HG02885 (cell line): Measurements from ENCODE around the gene COL4A4.
A peak's percentile ranks its signal among the peaks of the same experiment; 100 is the strongest.
"Not testable (repeated sequence)": the region's sequence is repeated elsewhere in the genome, so short reads cannot be mapped to it uniquely, and the experiment has no call there.

Experiments
- ATAC-seq: cut with Tn5 transposase; IDR thresholded peaks from one replicate; pipeline ENCODE4 v1.9.1; 2021; ENCODE audit warnings: mild to moderate bottlenecking; ENCODE audit not compliant: unreplicated experiment, poor library complexity

Gene COL4A4

GRCh38 chr2:227163998-227164762, at the start of gene COL4A4, which contains the start of gene COL4A3:
Gene COL4A4 (minus strand): TSS chr2:227164205. CDS start chr2:227147483, 16,722 bp downstream.
Gene COL4A3 (plus strand): TSS chr2:227164624. CDS start chr2:227164727, 103 bp downstream.
- peak; percentile 72 for ATAC-seq

- ATAC-seq = no peak
These were observed 43.6 kb upstream of the COL4A4 start for GRCh38 chr2:227207573-227207972.

GRCh38 chr2:227206406-227206805, 42.4 kb upstream of the COL4A4 start:
- no peak for ATAC-seq

DNA sequence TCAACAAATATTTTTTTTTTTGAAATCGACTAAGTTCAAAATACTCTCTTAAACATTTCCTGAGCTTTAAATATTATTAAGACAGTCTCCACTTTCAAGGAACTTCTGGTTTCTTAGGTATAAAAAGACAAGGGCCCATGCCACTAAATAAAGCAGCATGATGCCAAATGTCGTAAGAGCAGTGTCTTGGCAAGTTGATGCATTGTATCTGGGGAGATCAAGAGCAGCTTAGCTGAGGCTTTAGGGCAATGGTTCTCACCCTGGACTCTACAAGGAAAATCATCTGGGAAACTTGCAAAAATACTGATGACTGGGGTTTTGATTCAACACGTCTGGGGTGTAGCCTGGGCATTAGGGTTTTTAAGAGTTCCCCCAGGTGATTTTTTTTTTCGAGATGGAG, 41.7 kb upstream of the COL4A4 start:
- ATAC-seq = no peak

DNA sequence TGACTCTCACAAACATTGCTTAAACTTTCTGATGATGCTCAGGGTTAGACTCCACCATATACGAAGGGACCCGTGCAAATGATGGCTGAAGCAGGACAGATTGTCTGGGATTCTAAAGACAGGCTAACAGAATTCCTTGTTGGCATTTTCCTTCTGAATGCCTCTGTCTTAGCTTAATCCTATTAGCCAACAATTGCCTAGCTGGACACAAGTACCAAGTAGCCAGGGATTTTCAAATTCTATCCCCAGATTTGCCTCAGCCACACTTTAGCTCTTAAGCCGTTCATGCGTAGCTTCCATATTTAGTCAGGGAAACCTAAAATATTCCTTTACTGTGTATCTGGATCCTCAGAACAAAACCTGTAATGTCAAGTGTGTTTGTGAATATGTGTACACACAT, 40.4 kb upstream of the COL4A4 start:
- no peak for ATAC-seq

DNA sequence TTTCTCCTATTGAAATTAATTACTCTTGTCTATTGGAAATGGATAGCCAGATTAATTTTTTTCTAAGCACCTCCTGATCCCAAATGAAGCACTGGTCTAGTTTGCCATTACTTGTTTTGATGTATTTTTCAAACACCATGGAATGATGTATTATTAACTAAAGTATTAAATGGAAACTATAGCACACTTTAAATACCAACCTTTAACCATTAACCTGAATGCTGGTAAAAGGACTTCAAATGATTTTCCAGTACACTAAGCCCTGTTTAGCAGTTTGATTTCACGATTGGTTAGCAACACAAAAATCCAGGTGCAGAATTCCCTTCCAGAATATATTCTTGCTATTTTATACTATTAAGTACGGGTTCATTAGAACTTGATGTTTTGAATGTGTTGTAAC, 37.8 kb upstream of the COL4A4 start:
- ATAC-seq = no peak

- ATAC-seq = no peak
These were observed 34.9 kb upstream of the COL4A4 start for GRCh38 chr2:227198866-227199265.

GRCh38 chr2:227194219-227194618, 30.2 kb upstream of the COL4A4 start:
- no peak for ATAC-seq

GRCh38 chr2:227192491-227192890, 28.5 kb upstream of the COL4A4 start:
- no peak for ATAC-seq

GRCh38 chr2:227191367-227191766, 27.4 kb upstream of the COL4A4 start:
- ATAC-seq = no peak

GRCh38 chr2:227188292-227188691, 24.3 kb upstream of the COL4A4 start:
- peak; percentile 77 for ATAC-seq

- no peak for ATAC-seq
These were observed 22.7 kb upstream of the COL4A4 start for GRCh38 chr2:227186751-227187150.

DNA sequence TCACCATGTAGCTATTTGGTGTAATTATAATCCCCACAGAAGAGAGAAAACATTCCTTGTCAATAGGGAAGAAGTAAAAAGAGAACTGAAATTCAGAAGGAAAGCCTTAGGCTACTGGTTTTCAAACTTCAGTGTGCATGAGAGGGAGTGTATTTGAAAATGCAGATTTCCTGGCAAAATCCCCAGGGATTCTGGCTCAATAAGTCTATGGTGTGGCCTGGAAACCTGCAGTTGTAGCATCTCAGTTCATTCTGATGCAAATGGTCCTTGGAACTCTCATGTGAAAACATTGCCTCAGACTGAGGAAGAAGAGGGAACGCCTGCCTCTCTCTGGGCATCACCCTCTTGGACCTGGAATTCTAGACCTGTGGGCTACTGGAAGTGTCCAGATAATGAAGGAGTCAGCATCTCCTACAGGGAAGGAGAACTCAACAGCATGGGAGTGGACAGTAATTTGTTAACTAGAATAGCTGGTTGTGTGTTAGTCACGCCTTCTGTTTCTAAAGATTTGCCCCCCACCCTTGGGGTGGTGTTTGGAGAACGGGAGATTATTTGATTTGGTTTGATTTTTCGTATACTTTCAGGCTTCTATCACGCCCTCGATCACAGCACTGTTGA, 21.7 kb upstream of the COL4A4 start:
- no peak for ATAC-seq

DNA sequence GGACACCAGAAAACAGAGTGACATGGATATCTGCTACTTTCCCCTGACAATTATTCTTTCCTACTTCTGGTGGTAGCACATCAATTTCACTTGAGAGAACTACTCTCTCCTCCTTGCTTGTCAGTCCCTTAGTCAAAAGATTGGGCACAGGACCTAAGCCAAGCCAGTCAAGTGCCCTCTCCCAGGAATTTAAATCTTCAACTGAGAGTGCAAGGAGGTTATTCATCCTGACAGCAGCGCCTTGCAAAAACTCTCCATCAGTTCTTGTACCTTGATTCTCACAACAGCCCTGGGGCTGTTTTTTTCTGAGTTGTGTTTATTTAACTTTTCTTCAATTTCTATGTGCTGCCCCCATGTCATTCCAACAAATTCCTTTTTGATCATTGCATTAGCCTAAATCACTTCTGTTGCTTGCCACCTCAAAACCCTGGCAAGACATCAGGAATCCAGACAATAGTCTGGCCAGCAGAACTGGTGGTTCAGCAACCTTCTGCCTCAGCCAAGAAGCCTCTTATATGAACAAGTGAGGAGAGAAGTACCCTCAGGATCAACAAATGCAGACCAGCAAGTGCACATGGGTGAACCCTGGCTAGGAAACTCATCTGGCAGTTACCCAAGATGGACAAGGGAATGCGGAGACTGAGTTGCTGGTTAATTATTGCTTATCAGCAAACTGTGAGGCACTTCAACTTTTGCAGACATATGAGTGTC, 19.8 kb upstream of the COL4A4 start:
- ATAC-seq = no peak

DNA sequence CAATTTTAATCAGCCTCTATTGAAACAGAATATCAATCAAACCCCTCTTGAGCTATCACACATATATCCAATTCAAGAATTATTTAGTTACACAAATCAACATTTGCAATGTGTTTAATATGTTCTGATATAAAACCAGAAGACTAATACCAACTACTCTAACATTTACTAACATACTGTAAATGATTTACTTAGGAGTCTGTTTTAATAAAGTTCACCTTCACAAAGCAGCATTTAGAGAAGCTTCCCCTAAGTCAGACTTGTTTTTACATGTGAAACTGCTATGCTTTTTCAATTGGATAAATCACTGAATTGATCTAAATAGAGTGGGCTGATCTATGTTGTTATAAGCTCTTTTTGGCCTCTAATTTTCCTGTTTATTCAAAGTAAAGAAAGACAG, 18.8 kb upstream of the COL4A4 start:
- no peak for ATAC-seq

GRCh38 chr2:227180770-227181169, 16.8 kb upstream of the COL4A4 start:
- no peak for ATAC-seq

GRCh38 chr2:227179988-227180685, 16.1 kb upstream of the COL4A4 start:
- ATAC-seq = no peak

- ATAC-seq = no peak
These were observed 13.8 kb upstream of the COL4A4 start for GRCh38 chr2:227177592-227178336.

DNA sequence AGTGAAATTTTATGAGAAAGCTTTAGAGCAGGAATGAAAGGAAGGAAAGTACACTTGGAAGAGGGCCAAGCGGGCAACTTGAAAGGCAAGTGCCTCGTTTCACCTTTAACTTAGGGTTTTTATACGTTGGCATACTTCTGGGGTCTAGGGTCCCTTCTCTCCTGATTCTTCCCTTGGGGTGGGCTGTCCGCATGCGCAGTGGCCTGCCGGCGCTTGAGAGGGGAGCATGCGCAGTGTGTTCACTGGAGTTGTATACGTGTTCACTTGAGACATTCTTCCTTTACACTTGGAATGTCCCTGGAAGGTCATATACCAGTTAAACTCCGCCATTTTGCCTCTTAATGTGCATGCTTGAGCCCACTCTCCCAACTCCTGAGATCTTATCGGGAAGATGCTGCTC, 7.8 kb upstream of the COL4A4 start:
- ATAC-seq = not testable (repeated sequence)

- peak; percentile 67 for ATAC-seq
These were observed 822 bp upstream of the COL4A4 start for GRCh38 chr2:227164763-227165291.
